ENCODE results near the gene S100A4.
"Not testable (repeated sequence)": the region's sequence is repeated elsewhere in the genome, so short reads cannot be mapped to it uniquely, and the experiment has no call there.

S100A4 gene

GRCh38 chr1:153567621-153568366 is 22.2 kb upstream of the S100A4 start:
- Histone ChIP-seq H3K79me2 (ENCODE audit: control insufficient read depth, insufficient read depth, low read length, unreplicated experiment) (peaks cover 3% of the 10 kb centered on the region), H3K27me3 (ENCODE audit: insufficient read depth, low read length) (no peaks in the 10 kb centered on the region), H2AFZ (ENCODE audit: low read length, unreplicated experiment) (peak overlapping the region; percentile 27), H3K4me1 (ENCODE audit: control insufficient read depth, insufficient read depth, low read length, unreplicated experiment) (peaks cover 61% of the 10 kb centered on the region), H3K4me3 (ENCODE audit: low read depth, low read length) (no peak overlapping the region), H3K36me3 (ENCODE audit: insufficient read depth, low read length) (no peaks in the 10 kb centered on the region), H3K27ac (ENCODE audit: low read depth, low read length) (peak overlapping the region; percentile 100)

GRCh38 chr1:153566414-153567371 is 21.1 kb upstream of the S100A4 start:
- Histone ChIP-seq H3K4me1 (ENCODE audit: control insufficient read depth, insufficient read depth, low read length, unreplicated experiment) (peaks cover 53% of the 10 kb centered on the region), H2AFZ (ENCODE audit: low read length, unreplicated experiment) (no peak overlapping the region), H3K27me3 (ENCODE audit: insufficient read depth, low read length) (no peaks in the 10 kb centered on the region), H3K36me3 (ENCODE audit: insufficient read depth, low read length) (no peaks in the 10 kb centered on the region), H3K27ac (ENCODE audit: low read depth, low read length) (peak overlapping the region; percentile 100), H3K4me3 (ENCODE audit: low read depth, low read length) (peak overlapping the region; percentile 55), H3K79me2 (ENCODE audit: control insufficient read depth, insufficient read depth, low read length, unreplicated experiment) (peaks cover 3% of the 10 kb centered on the region)

- peak within 1 kb of the TSS; percentile 78 for H2AFZ ChIP-seq (ENCODE audit: low read length, unreplicated experiment)
- no peaks in the 10 kb centered on the region for H3K27me3 ChIP-seq (ENCODE audit: insufficient read depth, low read length)
- H3K36me3 ChIP-seq (ENCODE audit: insufficient read depth, low read length) = no peaks in the 10 kb centered on the region
- H3K27ac ChIP-seq (ENCODE audit: low read depth, low read length) = peak within 1 kb of the TSS; percentile 100
- peaks cover 3% of the 10 kb centered on the region for H3K79me2 ChIP-seq (ENCODE audit: control insufficient read depth, insufficient read depth, low read length, unreplicated experiment)
- H3K4me1 ChIP-seq (ENCODE audit: control insufficient read depth, insufficient read depth, low read length, unreplicated experiment) = peaks cover 51% of the 10 kb centered on the region
- H3K4me3 ChIP-seq (ENCODE audit: low read depth, low read length) = peak within 1 kb of the TSS; percentile 63
These were observed 20.1 kb upstream of the S100A4 start, which contains the start of gene S100A2 for GRCh38 chr1:153565529-153566374. S100A2 (minus strand) TSS chr1:153565844; CDS start chr1:153563877, 1,967 bp downstream.

- peaks cover 49% of the 10 kb centered on the region for H3K4me1 ChIP-seq (ENCODE audit: control insufficient read depth, insufficient read depth, low read length, unreplicated experiment)
- H3K4me3 ChIP-seq (ENCODE audit: low read depth, low read length) = no peak overlapping the region
- H3K79me2 ChIP-seq (ENCODE audit: control insufficient read depth, insufficient read depth, low read length, unreplicated experiment) = peaks cover 3% of the 10 kb centered on the region
- H3K27ac ChIP-seq (ENCODE audit: low read depth, low read length) = no peak overlapping the region
- H2AFZ ChIP-seq (ENCODE audit: low read length, unreplicated experiment) = no peak overlapping the region
- H3K27me3 ChIP-seq (ENCODE audit: insufficient read depth, low read length) = no peaks in the 10 kb centered on the region
- H3K36me3 ChIP-seq (ENCODE audit: insufficient read depth, low read length) = no peaks in the 10 kb centered on the region
These were observed 18.4 kb upstream of the S100A4 start for GRCh38 chr1:153563991-153564390.

GRCh38 chr1:153563483-153563901 is 17.9 kb upstream of the S100A4 start:
- Histone ChIP-seq H3K27me3 (ENCODE audit: insufficient read depth, low read length) (no peaks in the 10 kb centered on the region), H3K36me3 (ENCODE audit: insufficient read depth, low read length) (no peaks in the 10 kb centered on the region), H3K4me3 (ENCODE audit: low read depth, low read length) (no peak overlapping the region), H2AFZ (ENCODE audit: low read length, unreplicated experiment) (no peak overlapping the region), H3K79me2 (ENCODE audit: control insufficient read depth, insufficient read depth, low read length, unreplicated experiment) (peaks cover 3% of the 10 kb centered on the region), H3K27ac (ENCODE audit: low read depth, low read length) (no peak overlapping the region), H3K4me1 (ENCODE audit: control insufficient read depth, insufficient read depth, low read length, unreplicated experiment) (peaks cover 45% of the 10 kb centered on the region)

- not testable (repeated sequence) for H3K27ac ChIP-seq (ENCODE audit: low read depth, low read length); H3K27me3 ChIP-seq (ENCODE audit: insufficient read depth, low read length); H2AFZ ChIP-seq (ENCODE audit: low read length, unreplicated experiment); H3K4me3 ChIP-seq (ENCODE audit: low read depth, low read length); H3K36me3 ChIP-seq (ENCODE audit: insufficient read depth, low read length); H3K79me2 ChIP-seq (ENCODE audit: control insufficient read depth, insufficient read depth, low read length, unreplicated experiment)
- H3K4me1 ChIP-seq (ENCODE audit: control insufficient read depth, insufficient read depth, low read length, unreplicated experiment) = peaks cover 32% of the 10 kb centered on the region
These were observed 16.4 kb upstream of the S100A4 start for GRCh38 chr1:153562021-153562420.

- H3K79me2 ChIP-seq (ENCODE audit: control insufficient read depth, insufficient read depth, low read length, unreplicated experiment) = peaks cover 3% of the 10 kb centered on the region
- H3K4me3 ChIP-seq (ENCODE audit: low read depth, low read length) = no peak overlapping the region
- H3K4me1 ChIP-seq (ENCODE audit: control insufficient read depth, insufficient read depth, low read length, unreplicated experiment) = peaks cover 27% of the 10 kb centered on the region
- H3K27me3 ChIP-seq (ENCODE audit: insufficient read depth, low read length) = no peaks in the 10 kb centered on the region
- H3K27ac ChIP-seq (ENCODE audit: low read depth, low read length) = no peak overlapping the region
- no peak overlapping the region for H2AFZ ChIP-seq (ENCODE audit: low read length, unreplicated experiment)
- H3K36me3 ChIP-seq (ENCODE audit: insufficient read depth, low read length) = no peaks in the 10 kb centered on the region
These were observed 15.9 kb upstream of the S100A4 start for GRCh38 chr1:153561466-153561985.

GRCh38 chr1:153560771-153561465 is 15.3 kb upstream of the S100A4 start:
- Histone ChIP-seq H3K4me3 (ENCODE audit: low read depth, low read length) (no peak overlapping the region), H3K36me3 (ENCODE audit: insufficient read depth, low read length) (no peaks in the 10 kb centered on the region), H3K79me2 (ENCODE audit: control insufficient read depth, insufficient read depth, low read length, unreplicated experiment) (peaks cover 3% of the 10 kb centered on the region), H3K27me3 (ENCODE audit: insufficient read depth, low read length) (no peaks in the 10 kb centered on the region), H3K27ac (ENCODE audit: low read depth, low read length) (no peak overlapping the region), H2AFZ (ENCODE audit: low read length, unreplicated experiment) (no peak overlapping the region), H3K4me1 (ENCODE audit: control insufficient read depth, insufficient read depth, low read length, unreplicated experiment) (peaks cover 25% of the 10 kb centered on the region)

- Histone ChIP-seq H3K4me3 (ENCODE audit: low read depth, low read length) (no peak overlapping the region), H3K27me3 (ENCODE audit: insufficient read depth, low read length) (no peaks in the 10 kb centered on the region), H3K27ac (ENCODE audit: low read depth, low read length) (no peak overlapping the region), H2AFZ (ENCODE audit: low read length, unreplicated experiment) (no peak overlapping the region), H3K36me3 (ENCODE audit: insufficient read depth, low read length) (no peaks in the 10 kb centered on the region), H3K79me2 (ENCODE audit: control insufficient read depth, insufficient read depth, low read length, unreplicated experiment) (peaks cover under 1% of the 10 kb centered on the region), H3K4me1 (ENCODE audit: control insufficient read depth, insufficient read depth, low read length, unreplicated experiment) (peaks cover 18% of the 10 kb centered on the region)
These were observed 14.6 kb upstream of the S100A4 start for GRCh38 chr1:153560241-153560640.
